ENCODE measurements around the gene KRTAP12-2. TPM values are rescaled to one million over a fixed set of nuclear protein-coding genes. Genes with fewer than 3 reads are reported as not detected.

KRTAP12-2 gene
- total and polyA plus RNA-seq, 2 donors (not counting 3 experiments of a cell fraction or from before 2014, with no cell fraction given) = not detected

- Histone ChIP-seq H3K27me3 (ENCODE audit: control insufficient read depth in 2 of 2, insufficient read depth in 2 of 2, low read length in 2 of 2) (no peaks in the 10 kb centered on the region), H3K36me3 (ENCODE audit: control insufficient read depth in 2 of 2, extremely low read depth in 1 of 2, insufficient read depth in 2 of 2, low read length in 2 of 2) (no peaks in the 10 kb centered on the region), H3K9me3 (replicated peaks; ENCODE audit: control insufficient read depth, insufficient read depth, low read length) (no peaks in the 10 kb centered on the region), H3K4me1 (ENCODE audit: control insufficient read depth, extremely low read depth, insufficient read depth, low read length) (no peaks in the 10 kb centered on the region), H3K27ac (ENCODE audit: insufficient read depth, low read depth, low read length) (no peak overlapping the region), H2AFZ (ENCODE audit: low read depth, low read length) (no peak overlapping the region), H3K79me2 (ENCODE audit: control insufficient read depth, insufficient read depth, low read length) (no peaks in the 10 kb centered on the region), H3K4me3 (replicated peaks in 1 of 3; ENCODE audit: insufficient read depth in 1 of 3, low read depth in 1 of 3, low read length in 3 of 3) (no peak overlapping the region), H3K9ac (replicated peaks; ENCODE audit: extremely low read depth, insufficient read depth, low read length) (no peak overlapping the region), H3K9me1 (replicated peaks; ENCODE audit: control insufficient read depth, extremely low read depth, insufficient read depth, low read length) (no peaks in the 10 kb centered on the region), H4K20me1 (replicated peaks; ENCODE audit: control insufficient read depth, extremely low read depth, insufficient read depth, low read length) (no peaks in the 10 kb centered on the region), H3K4me2 (ENCODE audit: insufficient read depth, low read length) (no peak overlapping the region)
- POLR2A ChIA-PET = no interaction called here
- dilution Hi-C loops (cut with MboI; ENCODE audit: extremely low pct_ligation_motif_present, low sequenced_read_pairs) (no loop called here), intact Hi-C loops (cut with micrococcal nuclease) (no loop called here)
- no peak for DNase-seq (ENCODE audit: low read depth, low spot score)
- CTCF ChIA-PET = no interaction called here
- no TSS peak for BruUV-seq (replicated peaks)
- TF ChIP-seq GATA2 (IDR thresholded peaks at IDR 0.05; ENCODE audit: insufficient read depth, insufficient read length, low read depth, low read length) (no peak), EZH2 (IDR thresholded peaks at IDR 0.05; ENCODE audit: borderline replicate concordance, low read depth, low read length, severe bottlenecking) (no peak), POLR2AphosphoS5 (IDR thresholded peaks at IDR 0.05; ENCODE audit: insufficient read depth, low read depth, low read length) (no peak), MAX (IDR thresholded peaks at IDR 0.05; ENCODE audit: insufficient read depth, insufficient read length) (no peak), JUN (IDR thresholded peaks at IDR 0.05; ENCODE audit: borderline replicate concordance, insufficient read depth, insufficient read length, low read depth) (no peak), MYC (IDR thresholded peaks at IDR 0.05; ENCODE audit: low read depth, low read length) (no peak), CTCF (IDR thresholded peaks at IDR 0.05; ENCODE audit: extremely low read depth in 1 of 2, insufficient read depth in 1 of 2, low read depth in 1 of 2, low read length in 2 of 2) (no peak)
- no peak for FAIRE-seq
Observed at GRCh38 chr21:44630440-44630839, 36.3 kb downstream of the KRTAP12-2 start.

Measured in endothelial cell of umbilical vein (primary cell).